Suprapubic skin (tissue), 4 donors: ENCODE data around the gene NCMAP. TPM values are rescaled to one million over a fixed set of nuclear protein-coding genes. Genes with fewer than 3 reads are reported as not detected.

Source experiments
- DNase-seq, 2 donors: peaks; one replicate each; pipeline ENCODE4 v3.0.0-alpha.2; 2019; ENCODE audit warnings: low spot score in 2 of 2
- H3K27ac ChIP-seq: fragments of 200-600 bp; sonication (generic); one replicate; pipeline ENCODE4 v1.5.1; 2019
- H3K27me3 ChIP-seq: fragments of 200-600 bp; sonication (generic); one replicate; pipeline ENCODE4 v1.5.1; 2019
- H3K36me3 ChIP-seq: fragments of 200-600 bp; sonication (generic); one replicate; pipeline ENCODE4 v1.5.1; 2019
- H3K4me1 ChIP-seq: fragments of 200-600 bp; sonication (generic); one replicate; pipeline ENCODE4 v1.5.1; 2019
- H3K4me3 ChIP-seq: fragments of 200-600 bp; sonication (generic); one replicate; pipeline ENCODE4 v1.5.1; 2019; ENCODE audit warnings: mild to moderate bottlenecking
- H3K9me3 ChIP-seq: fragments of 200-600 bp; sonication (generic); one replicate; pipeline ENCODE4 v1.5.1; 2019
- EP300 ChIP-seq: sonication (generic); formaldehyde crosslinking; IDR thresholded peaks from one replicate; pipeline ENCODE4 v1.6.1; 2017; ENCODE audit warnings: antibody characterized with exemption
- POLR2A ChIP-seq, 2 donors: fragments of 450-650 bp; IDR thresholded peaks; one replicate each; pipeline ENCODE4 v1.6.1; 2017; ENCODE audit warnings: antibody characterized with exemption in 2 of 2, mild to moderate bottlenecking in 2 of 2, moderate library complexity in 2 of 2
- POLR2AphosphoS5 ChIP-seq, 3 donors: sonication (generic); formaldehyde crosslinking; IDR thresholded peaks; one replicate each; pipeline ENCODE4 v1.6.1; 2017; ENCODE audit warnings: antibody characterized with exemption in 3 of 3
- whole genome bisulfite sequencing: methylation state at CpG from one replicate; pipeline ENCODE4 v1.1.5; 2018; 5-methylcytosine and 5-hydroxymethylcytosine counted together
- total RNA-seq, 4 donors: library from RNA; depleted of rRNA; stranded (reverse); fragments of >200 nt; gene quantifications; one replicate each; pipeline ENCODE4 v1.1.0, GENCODE V29; 2016
- TF ChIP-seq, protein P1 (sequence below), 2 donors: fragments of 200-600 bp in 1 of 2; fragments of 450-650 bp in 1 of 2; sonication (generic) in 1 of 2; IDR thresholded peaks; one replicate each; pipeline ENCODE4 v1.5.1; 2016 to 2019; ENCODE audit warnings: antibody characterized with exemption in 2 of 2, mild to moderate bottlenecking in 1 of 2, moderate library complexity in 1 of 2

The NCMAP gene, protein sequence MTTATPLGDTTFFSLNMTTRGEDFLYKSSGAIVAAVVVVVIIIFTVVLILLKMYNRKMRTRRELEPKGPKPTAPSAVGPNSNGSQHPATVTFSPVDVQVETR
- 1 to 10 TPM in 1 of 4 donors, under 1 TPM in 2, not detected in 1; 0.24 to 1.1 (median 0.34) TPM for total RNA-seq

DNA sequence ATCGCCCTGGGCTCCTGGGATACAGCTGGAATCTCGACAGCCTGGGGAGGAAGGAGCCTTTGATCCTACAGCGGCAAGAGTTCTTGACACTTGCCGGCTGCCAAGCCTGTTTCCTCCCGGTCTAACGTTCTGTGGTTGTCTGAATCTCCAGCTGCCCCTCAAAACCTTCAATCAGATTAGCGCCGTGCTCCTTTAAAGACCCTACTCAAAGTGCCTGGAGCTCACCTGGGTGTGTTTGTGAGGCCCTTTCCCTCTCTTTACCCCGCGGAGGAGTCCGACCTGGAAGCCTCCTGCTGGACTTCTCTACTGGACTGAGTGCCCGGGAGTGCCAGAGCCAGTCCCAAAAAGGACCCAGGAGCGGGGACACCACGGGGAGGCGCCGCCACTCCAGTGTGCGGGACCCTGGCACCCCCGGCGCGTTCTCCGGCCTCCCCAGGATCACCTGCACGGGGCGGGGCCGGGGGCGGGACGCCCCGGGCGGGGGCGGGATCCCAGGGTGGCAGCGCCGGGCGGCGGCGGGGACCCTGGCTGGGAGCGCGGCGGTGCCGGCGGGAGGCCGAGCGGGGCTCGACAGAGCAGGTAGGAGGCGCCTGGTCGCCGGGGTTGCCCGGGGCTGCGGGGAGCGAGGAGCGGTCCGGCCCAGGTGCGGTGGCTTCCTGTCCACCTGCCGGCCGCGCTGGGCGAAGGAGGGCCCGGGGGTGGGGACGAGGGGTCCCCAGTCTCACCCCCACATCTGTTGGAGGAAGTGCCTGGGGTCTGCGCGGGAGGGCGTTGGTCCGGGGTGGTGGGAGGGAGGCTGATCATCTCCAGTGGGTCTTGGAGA lies at the start of gene NCMAP:
Gene NCMAP (plus strand): TSS at position 497 of the 823 bp plus-strand sequence. CDS start 39,344 bp downstream, outside the sequence.
- no peaks in the 10 kb centered on the region for H3K36me3 ChIP-seq
- no peaks in the 10 kb centered on the region for H3K9me3 ChIP-seq
- H3K27ac ChIP-seq, result no peak within 1 kb of the TSS
- TF ChIP-seq, protein P1, sequence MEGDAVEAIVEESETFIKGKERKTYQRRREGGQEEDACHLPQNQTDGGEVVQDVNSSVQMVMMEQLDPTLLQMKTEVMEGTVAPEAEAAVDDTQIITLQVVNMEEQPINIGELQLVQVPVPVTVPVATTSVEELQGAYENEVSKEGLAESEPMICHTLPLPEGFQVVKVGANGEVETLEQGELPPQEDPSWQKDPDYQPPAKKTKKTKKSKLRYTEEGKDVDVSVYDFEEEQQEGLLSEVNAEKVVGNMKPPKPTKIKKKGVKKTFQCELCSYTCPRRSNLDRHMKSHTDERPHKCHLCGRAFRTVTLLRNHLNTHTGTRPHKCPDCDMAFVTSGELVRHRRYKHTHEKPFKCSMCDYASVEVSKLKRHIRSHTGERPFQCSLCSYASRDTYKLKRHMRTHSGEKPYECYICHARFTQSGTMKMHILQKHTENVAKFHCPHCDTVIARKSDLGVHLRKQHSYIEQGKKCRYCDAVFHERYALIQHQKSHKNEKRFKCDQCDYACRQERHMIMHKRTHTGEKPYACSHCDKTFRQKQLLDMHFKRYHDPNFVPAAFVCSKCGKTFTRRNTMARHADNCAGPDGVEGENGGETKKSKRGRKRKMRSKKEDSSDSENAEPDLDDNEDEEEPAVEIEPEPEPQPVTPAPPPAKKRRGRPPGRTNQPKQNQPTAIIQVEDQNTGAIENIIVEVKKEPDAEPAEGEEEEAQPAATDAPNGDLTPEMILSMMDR (IDR thresholded peaks at IDR 0.05), result no peak
- TF ChIP-seq POLR2AphosphoS5 (IDR thresholded peaks at IDR 0.05), result no peak
- no peak for TF ChIP-seq EP300
- no peak for TF ChIP-seq POLR2A (IDR thresholded peaks at IDR 0.05)
- no peak for DNase-seq
- WGBS, result 2% methylated on average over 8 of the region's 61 CpGs
- H3K4me1 ChIP-seq, result peaks cover 12% of the 10 kb centered on the region
- H3K27me3 ChIP-seq, result peaks cover 42% of the 10 kb centered on the region
- H3K4me3 ChIP-seq, result peak within 1 kb of the TSS; percentile 47

DNA sequence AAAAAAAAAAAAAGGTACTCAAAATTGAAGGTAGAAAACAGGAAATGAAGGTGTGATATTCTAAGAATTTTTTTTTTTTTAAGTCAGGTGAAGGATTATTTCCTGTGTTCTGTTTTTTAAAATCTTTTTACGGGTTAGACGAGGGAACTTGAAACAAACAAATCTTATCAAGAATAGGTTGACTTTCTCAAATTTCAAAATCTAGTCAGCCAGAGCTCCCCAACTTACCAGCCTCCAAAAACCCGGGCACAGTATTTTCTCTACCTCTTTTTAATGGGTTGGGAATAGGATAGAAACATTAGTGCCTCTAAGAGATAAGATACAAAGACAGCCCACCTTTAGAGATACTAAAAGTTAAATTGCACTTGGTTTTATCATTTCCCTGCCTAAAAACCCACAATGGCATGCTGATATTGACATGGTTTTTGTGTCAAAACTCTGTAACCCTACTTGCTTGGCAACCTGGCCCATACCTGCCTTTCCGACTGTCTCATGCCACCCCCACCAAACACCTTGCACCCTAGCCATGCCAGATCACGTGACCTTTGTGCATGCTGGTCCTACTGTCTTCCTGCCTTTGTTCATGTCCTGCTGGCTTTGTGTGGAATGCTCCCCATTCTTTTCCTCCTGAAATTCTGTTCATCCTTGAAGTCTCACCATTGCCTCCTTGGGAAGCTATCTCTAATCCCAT lies 49.1 kb upstream of the NCMAP start:
- no peak overlapping the region for H3K27ac ChIP-seq
- no peak for DNase-seq
- no peaks in the 10 kb centered on the region for H3K9me3 ChIP-seq
- peaks cover 26% of the 10 kb centered on the region for H3K4me1 ChIP-seq
- no peaks in the 10 kb centered on the region for H3K27me3 ChIP-seq
- H3K36me3 ChIP-seq, result no peaks in the 10 kb centered on the region
- TF ChIP-seq, protein P1 (IDR thresholded peaks at IDR 0.05), result no peak
- TF ChIP-seq POLR2A (IDR thresholded peaks at IDR 0.05) (no peak), POLR2AphosphoS5 (IDR thresholded peaks at IDR 0.05) (no peak), EP300 (no peak)
- no peak overlapping the region for H3K4me3 ChIP-seq
- WGBS, result 72% methylated on average over 5 of the region's 5 CpGs

DNA sequence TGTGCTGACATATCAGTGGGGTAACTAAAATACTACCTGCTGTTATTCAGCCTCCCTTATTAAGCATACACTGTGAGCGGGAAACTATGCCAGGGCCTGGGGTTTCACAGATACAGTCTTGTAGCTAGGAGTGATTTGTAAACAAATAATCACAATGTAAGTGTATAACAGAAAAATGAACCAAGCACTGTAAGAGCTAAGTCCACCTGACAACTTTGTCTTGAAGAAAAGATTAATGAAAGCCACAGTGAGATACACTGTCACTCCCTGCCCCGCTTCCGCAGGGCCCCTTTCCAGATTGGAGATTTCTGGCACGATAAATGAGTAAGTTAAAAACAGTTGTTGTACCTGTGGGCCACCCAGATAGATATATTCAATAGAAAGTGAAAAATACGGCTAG lies 48.5 kb upstream of the NCMAP start:
- Histone ChIP-seq H3K27ac (no peak overlapping the region), H3K27me3 (no peaks in the 10 kb centered on the region), H3K9me3 (no peaks in the 10 kb centered on the region), H3K4me3 (no peak overlapping the region), H3K4me1 (peaks cover 23% of the 10 kb centered on the region), H3K36me3 (no peaks in the 10 kb centered on the region)
- TF ChIP-seq, protein P1 (IDR thresholded peaks at IDR 0.05), result no peak
- TF ChIP-seq POLR2AphosphoS5 (IDR thresholded peaks at IDR 0.05) (no peak), POLR2A (IDR thresholded peaks at IDR 0.05) (no peak), EP300 (no peak)
- no peak for DNase-seq
- 67% methylated on average over 5 of the region's 5 CpGs for WGBS

DNA sequence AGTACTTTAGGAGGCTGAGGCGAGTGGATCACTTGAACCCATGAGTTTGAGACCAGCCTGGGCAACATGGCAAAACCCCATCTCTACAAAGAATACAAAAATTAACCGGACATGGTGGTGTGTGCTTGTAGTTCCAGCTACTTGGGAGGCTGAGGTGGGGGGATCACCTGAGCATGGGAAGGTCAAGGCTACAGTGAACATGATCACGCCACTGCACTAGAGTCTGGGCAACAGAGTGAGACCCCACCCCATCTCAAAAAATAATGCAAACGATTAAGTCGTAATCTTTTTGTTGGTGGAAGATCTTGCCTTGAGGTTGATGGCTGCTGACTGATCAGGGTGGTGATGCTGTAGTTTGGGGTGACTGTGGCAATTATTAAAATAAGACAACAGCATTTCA lies 47.0 kb upstream of the NCMAP start:
- WGBS, result 96% methylated on average over 5 of the region's 5 CpGs

More for the DNA sequence above, 47.0 kb upstream of the NCMAP start:
- no peak overlapping the region for H3K27ac ChIP-seq
- peaks cover 16% of the 10 kb centered on the region for H3K4me1 ChIP-seq
- H3K36me3 ChIP-seq, result no peaks in the 10 kb centered on the region
- no peak for TF ChIP-seq POLR2A (IDR thresholded peaks at IDR 0.05)
- TF ChIP-seq POLR2AphosphoS5 (IDR thresholded peaks at IDR 0.05), result no peak
- TF ChIP-seq, protein P1 (IDR thresholded peaks at IDR 0.05), result no peak
- TF ChIP-seq EP300, result no peak
- no peak for DNase-seq
- H3K9me3 ChIP-seq, result no peaks in the 10 kb centered on the region
- no peak overlapping the region for H3K4me3 ChIP-seq
- H3K27me3 ChIP-seq, result no peaks in the 10 kb centered on the region
